SW 1271 (cell line): ENCODE data around the gene CTNNA3.
"Not testable (repeated sequence)": the region's sequence is repeated elsewhere in the genome, so short reads cannot be mapped to it uniquely, and the experiment has no call there.

Experiments
- DNase-seq, 2 experiments: peaks; one replicate each; lab custom pipeline; 2025; lab: John Stamatoyannopoulos, UW

The CTNNA3 gene

GRCh38 chr10:67696029-67696428, at the start of gene CTNNA3:
TSS of gene CTNNA3 (minus strand) at chr10:67696195.
- no peak for DNase-seq

GRCh38 chr10:67735430-67735829, 39.4 kb upstream of the CTNNA3 start:
- DNase-seq = no peak

- DNase-seq = no peak
Observed at GRCh38 chr10:67733511-67733910, 37.5 kb upstream of the CTNNA3 start.

- no peak for DNase-seq
Observed at GRCh38 chr10:67725567-67725966, 29.6 kb upstream of the CTNNA3 start.

GRCh38 chr10:67723601-67724000, 27.6 kb upstream of the CTNNA3 start:
- DNase-seq = no peak

GRCh38 chr10:67722113-67722512, 26.1 kb upstream of the CTNNA3 start:
- no peak for DNase-seq

- DNase-seq = not testable (repeated sequence)
Observed at GRCh38 chr10:67716455-67716854, 20.5 kb upstream of the CTNNA3 start.

GRCh38 chr10:67705921-67706320, 9.9 kb upstream of the CTNNA3 start:
- DNase-seq = no peak

GRCh38 chr10:67699613-67700270, 3.7 kb upstream of the CTNNA3 start:
- not testable (repeated sequence) for DNase-seq

- DNase-seq = no peak
Observed at GRCh38 chr10:67698164-67698563, 2.2 kb upstream of the CTNNA3 start.

GRCh38 chr10:67697724-67698131, 1.7 kb upstream of the CTNNA3 start:
- peak in 1 of 2 experiments; percentile 34 for DNase-seq

- no peak for DNase-seq
Observed at GRCh38 chr10:67696679-67697078, 684 bp upstream of the CTNNA3 start.

GRCh38 chr10:67695555-67695954, 440 bp downstream of the CTNNA3 start:
- DNase-seq = no peak

GRCh38 chr10:67691861-67692260, 4.1 kb downstream of the CTNNA3 start:
- DNase-seq = not testable (repeated sequence)

- DNase-seq = not testable (repeated sequence)
Observed at GRCh38 chr10:67690540-67690939, 5.5 kb downstream of the CTNNA3 start.

GRCh38 chr10:67684140-67684539, 11.9 kb downstream of the CTNNA3 start:
- DNase-seq = not testable (repeated sequence)

- DNase-seq = no peak
Observed at GRCh38 chr10:67678335-67678974, 17.5 kb downstream of the CTNNA3 start.

GRCh38 chr10:67676208-67676825, 19.7 kb downstream of the CTNNA3 start:
- no peak for DNase-seq

GRCh38 chr10:67670401-67670800, 25.6 kb downstream of the CTNNA3 start:
- DNase-seq = no peak

- DNase-seq = no peak
Observed at GRCh38 chr10:67669978-67670377, 26.0 kb downstream of the CTNNA3 start.

- DNase-seq = no peak
Observed at GRCh38 chr10:67668448-67668847, 27.5 kb downstream of the CTNNA3 start.

- DNase-seq = no peak
Observed at GRCh38 chr10:67667035-67667425, 29.0 kb downstream of the CTNNA3 start.

GRCh38 chr10:67666416-67667034, 29.5 kb downstream of the CTNNA3 start:
- peak in 1 of 2 experiments; percentile 38 for DNase-seq
